MCF 10A (cell line): ENCODE measurements around the gene TAS2R60. TPM values are rescaled to one million over a fixed set of nuclear protein-coding genes. Genes with fewer than 3 reads are reported as not detected.

Source experiments
- BruUV-seq: library from RNA; stranded (reverse); fragments of 400-500 nt; replicated peaks from 2 replicates; lab custom pipeline; 2021; lab: Mats Ljungman, UMichigan
- CTCF ChIA-PET: fragments of 300-600 bp; sonication (Branson Sonifier 250); formaldehyde crosslinking; extraction: SDS; loops from one replicate; lab custom pipeline; 2021; ENCODE audit warnings: antibody characterized with exemption, inconsistent platforms; lab: Yijun Ruan, JAX
- POLR2A ChIA-PET: fragments of 300-600, 350-650 bp; sonication (Branson Sonifier 250); formaldehyde crosslinking; extraction: SDS; loops from one replicate; lab custom pipeline; 2020; ENCODE audit warnings: antibody characterized with exemption, inconsistent platforms; lab: Yijun Ruan, JAX
- DNase-seq: peaks from one replicate; pipeline ENCODE4 v3.0.0-alpha.2; 2018; ENCODE audit not compliant: unreplicated experiment
- H3K27ac Mint-ChIP-seq: one replicate; pipeline ENCODE4 v1.8.0; 2022; ENCODE audit warnings: mild to moderate bottlenecking, low read depth, mixed read lengths; ENCODE audit not compliant: unreplicated experiment
- H3K27me3 Mint-ChIP-seq: one replicate; pipeline ENCODE4 v1.8.0; 2022; ENCODE audit warnings: mixed read lengths; ENCODE audit not compliant: insufficient read depth, unreplicated experiment
- H3K36me3 Mint-ChIP-seq: one replicate; pipeline ENCODE4 v1.8.0; 2022; ENCODE audit warnings: mild to moderate bottlenecking, moderate library complexity, mixed read lengths; ENCODE audit not compliant: insufficient read depth, unreplicated experiment
- H3K4me1 Mint-ChIP-seq: one replicate; pipeline ENCODE4 v1.8.0; 2022; ENCODE audit warnings: mixed read lengths; ENCODE audit not compliant: insufficient read depth, unreplicated experiment
- H3K4me3 Mint-ChIP-seq: one replicate; pipeline ENCODE4 v1.8.0; 2022; ENCODE audit warnings: mild to moderate bottlenecking, moderate library complexity, mixed read lengths; ENCODE audit not compliant: unreplicated experiment
- H3K9me3 Mint-ChIP-seq: one replicate; pipeline ENCODE4 v1.8.0; 2022; ENCODE audit warnings: mixed read lengths; ENCODE audit not compliant: unreplicated experiment
- CTCF ChIP-seq: fragments of 200-600 bp; IDR thresholded peaks from one replicate; pipeline ENCODE4 v1.8.0; 2022; ENCODE audit warnings: antibody characterized with exemption, mild to moderate bottlenecking; ENCODE audit not compliant: unreplicated experiment
- intact Hi-C: fragments of 100-400 bp; cut with micrococcal nuclease; formaldehyde crosslinking; loops from 2 replicates; pipeline ENCODE4 v1.14.1; 2022
- total RNA-seq: library from RNA; stranded (reverse); gene quantifications from 2 replicates; pipeline ENCODE4 v1.2.3, GENCODE V29; 2022

TAS2R60 gene
- total RNA-seq, 1 experiment from 2014 or later = not detected

GRCh38 chr7:143406002-143406357 is 37.3 kb upstream of the TAS2R60 start:
- no peak overlapping the region for H3K27ac Mint-ChIP-seq
- H3K27me3 Mint-ChIP-seq = no peaks in the 10 kb centered on the region
- H3K4me1 Mint-ChIP-seq = peaks cover 13% of the 10 kb centered on the region
- H3K9me3 Mint-ChIP-seq = no peaks in the 10 kb centered on the region
- POLR2A ChIA-PET = interaction anchor here (1.0 kb wide), 1 partner anchor 24 kb away, joined by 3 read pairs; no protein-coding TSS in a partner anchor
- DNase-seq = no peak
- intact Hi-C loops = no loop called here
- TF ChIP-seq CTCF = no peak
- BruUV-seq = no TSS peak
- CTCF ChIA-PET = interaction anchor here (0.6 to 11.0 kb wide), 6 partner anchors 11 to 166 kb away, joined by 3 to 84 read pairs (median 8); no protein-coding TSS in a partner anchor
- no peaks in the 10 kb centered on the region for H3K36me3 Mint-ChIP-seq
- H3K4me3 Mint-ChIP-seq = no peak overlapping the region

- Mint-ChIP-seq H3K4me3 (peak overlapping the region; percentile 52), H3K27me3 (no peaks in the 10 kb centered on the region), H3K27ac (no peak overlapping the region), H3K36me3 (no peaks in the 10 kb centered on the region), H3K9me3 (no peaks in the 10 kb centered on the region), H3K4me1 (peaks cover 13% of the 10 kb centered on the region)
- ChIA-PET POLR2A (interaction anchor here (0.8 to 1.1 kb wide), 3 partner anchors 12 to 26 kb away, joined by 3 to 5 read pairs (median 4); partner anchors contain the start of gene ZYX), CTCF (interaction anchor here (0.5 to 11.0 kb wide), 13 partner anchors 9 to 494 kb away, joined by 3 to 84 read pairs (median 4); partner anchors contain the start of gene CASP2)
- TF ChIP-seq CTCF = no peak
- DNase-seq = no peak
- intact Hi-C loops = loop anchor here (2.0 kb wide), 1 partner anchor 87 kb away; no protein-coding TSS in a partner anchor
- no TSS peak for BruUV-seq
Observed at GRCh38 chr7:143407287-143408251, 35.7 kb upstream of the TAS2R60 start.

GRCh38 chr7:143408252-143408685 is 35.0 kb upstream of the TAS2R60 start:
- H3K36me3 Mint-ChIP-seq = no peaks in the 10 kb centered on the region
- peaks cover 13% of the 10 kb centered on the region for H3K4me1 Mint-ChIP-seq

More at GRCh38 chr7:143408252-143408685, 35.0 kb upstream of the TAS2R60 start:
- no peak for TF ChIP-seq CTCF
- no TSS peak for BruUV-seq
- intact Hi-C loops = loop anchor here (2.0 kb wide), 1 partner anchor 87 kb away; no protein-coding TSS in a partner anchor
- CTCF ChIA-PET = interaction anchor here (0.6 to 11.0 kb wide), 12 partner anchors 9 to 493 kb away, joined by 3 to 84 read pairs (median 6); no protein-coding TSS in a partner anchor
- Mint-ChIP-seq H3K27ac (no peak overlapping the region), H3K9me3 (no peaks in the 10 kb centered on the region), H3K27me3 (no peaks in the 10 kb centered on the region), H3K4me3 (peak overlapping the region; percentile 46)
- POLR2A ChIA-PET = interaction anchor here (0.5 to 1.1 kb wide), 4 partner anchors 13 to 136 kb away, joined by 3 to 4 read pairs (median 3); partner anchors contain the start of gene CASP2
- no peak for DNase-seq
